HepG2 (cell line): Measurements from ENCODE around the gene FHIT. TPM values are rescaled to one million over a fixed set of nuclear protein-coding genes. Genes with fewer than 3 reads are reported as not detected.

Experiments used
- ATAC-seq: fragments of 200-7000 bp; cut with Tn5 transposase; 3 replicates; pipeline ENCODE4 v1.9.1; 2020; ENCODE audit warnings: mild to moderate bottlenecking, moderate library complexity
- BruUV-seq: library from RNA; stranded (reverse); fragments of 400-500 nt; replicated peaks from 2 replicates; lab custom pipeline; 2021; lab: Mats Ljungman, UMichigan
- CTCF ChIA-PET: fragments of 300-600 bp; formaldehyde crosslinking; extraction: SDS; loops from one replicate; lab custom pipeline; 2021; ENCODE audit warnings: low total read pairs, inconsistent platforms, low intra/inter-chr PET ratio; lab: Yijun Ruan, JAX
- POLR2A ChIA-PET: fragments of 350-600 bp; sonication (Branson Sonifier 250); formaldehyde crosslinking; loops from one replicate; lab custom pipeline; 2020; ENCODE audit warnings: antibody characterized with exemption, inconsistent platforms; lab: Yijun Ruan, JAX
- DNase-seq: peaks from one replicate; pipeline ENCODE4 v3.0.0-alpha.2; 2015; ENCODE audit warnings: low spot score
- FAIRE-seq: peaks from 3 replicates; lab custom pipeline; 2011; peaks lifted over from hg19 to GRCh38; lab: Jason Lieb, UNC
- H2AFZ ChIP-seq: one replicate; pipeline ENCODE4 v1.6.1; 2011; ENCODE audit warnings: low read length, inconsistent platforms
- H3K27ac ChIP-seq: fragments of 300-600 bp; 3 replicates; pipeline ENCODE4 v1.8.0; 2011; ENCODE audit warnings: mixed run types, mild to moderate bottlenecking, mixed read lengths, low read length, inconsistent platforms; ENCODE audit not compliant: insufficient read depth; ENCODE audit errors: extremely low read length
- H3K27me3 ChIP-seq, 2 experiments: fragments of 200-600 bp in 1 of 2; 2 replicates in 1 of 2; 3 replicates in 1 of 2; pipeline versions ENCODE4 v1.6.0 to v1.8.0; 2011; ENCODE audit warnings: low read length in 2 of 2, mild to moderate bottlenecking in 2 of 2, moderate library complexity in 2 of 2, inconsistent platforms in 1 of 2; ENCODE audit not compliant: insufficient read depth in 2 of 2, control insufficient read depth in 1 of 2
- H3K36me3 ChIP-seq, 2 experiments: fragments of 200-600 bp in 1 of 2; replicated peaks in 1 of 2; 2 replicates in 1 of 2; 3 replicates in 1 of 2; pipeline versions ENCODE4 v1.5.1 to v1.8.0; 2011; ENCODE audit warnings: low read length in 2 of 2, inconsistent platforms in 1 of 2; ENCODE audit not compliant: insufficient read depth in 2 of 2, control insufficient read depth in 1 of 2
- H3K4me1 ChIP-seq: 2 replicates; pipeline ENCODE4 v1.5.1; 2012; ENCODE audit warnings: low read length, inconsistent platforms; ENCODE audit not compliant: insufficient read depth
- H3K4me2 ChIP-seq: 2 replicates; pipeline ENCODE4 v1.6.0; 2011; ENCODE audit warnings: low read depth, low read length, inconsistent platforms
- H3K4me3 ChIP-seq, 3 experiments: fragments of 200-600 bp in 1 of 3; sonication (generic), shearing (Covaris generic) in 1 of 3; replicated peaks in 1 of 3; 2 replicates each; pipeline ENCODE4 v1.5.1; 2011 to 2016; ENCODE audit warnings: low read length in 3 of 3, inconsistent platforms in 2 of 3, low read depth in 2 of 3, mild to moderate bottlenecking in 2 of 3, control low read depth in 1 of 3, mixed read lengths in 1 of 3; ENCODE audit not compliant: insufficient read depth in 1 of 3
- H3K79me2 ChIP-seq: one replicate; pipeline ENCODE4 v1.6.1; 2011; ENCODE audit warnings: low read length, inconsistent platforms; ENCODE audit not compliant: insufficient read depth
- H3K9ac ChIP-seq: 2 replicates; pipeline ENCODE4 v1.6.0; 2011; ENCODE audit warnings: mild to moderate bottlenecking, low read depth, low read length, inconsistent platforms; ENCODE audit not compliant: insufficient read depth
- H3K9me3 ChIP-seq: 2 replicates; pipeline ENCODE4 v1.5.1; 2012; ENCODE audit warnings: mild to moderate bottlenecking, low read length
- H4K20me1 ChIP-seq: 2 replicates; pipeline ENCODE4 v1.6.0; 2011; ENCODE audit warnings: inconsistent platforms, mild to moderate bottlenecking, low read length, moderate library complexity; ENCODE audit not compliant: insufficient read depth
- AGO1 ChIP-seq: fragments of 200-400 bp; formaldehyde crosslinking; IDR thresholded peaks from 2 replicates; pipeline ENCODE4 v1.6.1; 2017; ENCODE audit warnings: mild to moderate bottlenecking, low read depth, low read length, moderate library complexity; ENCODE audit not compliant: poor library complexity, severe bottlenecking
- FOSL2 ChIP-seq: sonication (generic); formaldehyde crosslinking; IDR thresholded peaks from 2 replicates; pipeline ENCODE4 v1.4.0; 2020; ENCODE audit warnings: missing genetic modification reagents
- GABPA ChIP-seq, 2 experiments: IDR thresholded peaks; 2 replicates each; pipeline ENCODE4 v1.6.1; 2011 to 2016; ENCODE audit warnings: low read depth in 2 of 2, low read length in 1 of 2, missing biosample characterization in 1 of 2, missing genetic modification characterization in 1 of 2
- JUND ChIP-seq: sonication (generic); formaldehyde crosslinking; IDR thresholded peaks from 2 replicates; pipeline ENCODE4 v1.8.0; 2022; ENCODE audit warnings: mild to moderate bottlenecking, missing genetic modification reagents
- KLF6 ChIP-seq: IDR thresholded peaks from 2 replicates; pipeline ENCODE4 v1.8.0; 2016; ENCODE audit warnings: missing biosample characterization, missing genetic modification reagents
- MEF2D ChIP-seq: sonication (generic); formaldehyde crosslinking; IDR thresholded peaks from 2 replicates; pipeline ENCODE4 v1.5.1; 2020; ENCODE audit warnings: mild to moderate bottlenecking, missing genetic modification reagents
- MIXL1 ChIP-seq: IDR thresholded peaks from 2 replicates; pipeline ENCODE4 v1.6.1; 2016
- SOX13 ChIP-seq, 3 experiments: fragments of 450-650 bp in 1 of 3; sonication (generic) in 1 of 3; formaldehyde crosslinking in 1 of 3; IDR thresholded peaks in 2 of 3; conservative IDR thresholded peaks in 1 of 3; 2 replicates each; pipeline versions ENCODE4 v1.5.0 to v1.6.1; 2016 to 2020; ENCODE audit warnings: antibody characterized with exemption in 1 of 3, mild to moderate bottlenecking in 1 of 3, missing compliant biosample characterization in 1 of 3, missing genetic modification reagents in 1 of 3, moderate library complexity in 1 of 3
- ZMYM4 ChIP-seq: sonication (generic); formaldehyde crosslinking; IDR thresholded peaks from 2 replicates; pipeline ENCODE4 v1.8.1; 2023; ENCODE audit warnings: mild to moderate bottlenecking, missing genetic modification reagents
- ZNF10 ChIP-seq: sonication (generic); formaldehyde crosslinking; IDR thresholded peaks from 2 replicates; pipeline ENCODE4 v1.4.0; 2020; ENCODE audit warnings: mild to moderate bottlenecking, low read depth, missing genetic modification reagents, borderline replicate concordance
- ZNF30 ChIP-seq: sonication (generic); formaldehyde crosslinking; IDR thresholded peaks from 2 replicates; pipeline ENCODE4 v1.5.0; 2020; ENCODE audit warnings: mild to moderate bottlenecking, missing genetic modification reagents
- ZNF33A ChIP-seq: sonication (generic); formaldehyde crosslinking; IDR thresholded peaks from 2 replicates; pipeline ENCODE4 v1.5.1; 2020; ENCODE audit warnings: missing genetic modification reagents, mild to moderate bottlenecking, moderate library complexity, borderline replicate concordance
- ZNF567 ChIP-seq: sonication (generic); formaldehyde crosslinking; IDR thresholded peaks from 2 replicates; pipeline ENCODE4 v1.8.1; 2023; ENCODE audit warnings: mild to moderate bottlenecking, missing genetic modification reagents, borderline replicate concordance
- WGBS: methylation state at CpG from one replicate; pipeline ENCODE4 v1.1.6; 2017; ENCODE audit warnings: low lambda C conversion rate; 5-methylcytosine and 5-hydroxymethylcytosine counted together
- in situ Hi-C: cut with HindIII; loops from 2 replicates; pipeline ENCODE4 v1.10.0; 2017; ENCODE audit warnings: low pct_unique_long_range_greater_than_20kb; ENCODE audit not compliant: extremely low pct_ligation_motif_present
- intact Hi-C: fragments of 100-400 bp; cut with micrococcal nuclease; formaldehyde crosslinking; loops from one replicate; pipeline ENCODE4 v1.10.0; 2022; ENCODE audit not compliant: unreplicated experiment
- polyA plus RNA-seq, 8 experiments: library from polyadenylated mRNA; depleted of rRNA in 3 of 8; stranded (reverse) in 7 of 8; unstranded in 1 of 8; fragments of >200 nt; fragmentation: Illumina TruSeq in 4 of 8; extraction: Trizol in 4 of 8; gene quantifications; 2 replicates each; pipeline versions ENCODE4 v1.2.1 to v1.2.3, GENCODE V29; 2011 to 2016; ENCODE audit warnings: low read depth in 4 of 8, missing spikeins in 1 of 8, mixed read lengths in 1 of 8; ENCODE audit not compliant: insufficient read depth in 1 of 8
- total RNA-seq, 5 experiments: library from RNA; depleted of rRNA; stranded (reverse); fragments of >200 nt; fragmentation: Illumina TruSeq; extraction: Trizol; gene quantifications; 2 replicates each; pipeline ENCODE4 v1.2.3, GENCODE V29; 2016; ENCODE audit warnings: low read depth in 1 of 5
- TF ChIP-seq, protein P1 (sequence below): IDR thresholded peaks from 2 replicates; pipeline ENCODE4 v1.6.1; 2016; ENCODE audit warnings: low read depth, borderline replicate concordance
- TF ChIP-seq, protein P2 (sequence below): sonication (generic); formaldehyde crosslinking; IDR thresholded peaks from 2 replicates; pipeline ENCODE4 v1.4.0; 2020; ENCODE audit warnings: mild to moderate bottlenecking, missing genetic modification reagents
- TF ChIP-seq, protein P3 (sequence below): IDR thresholded peaks from 2 replicates; pipeline ENCODE4 v1.6.1; 2016; ENCODE audit warnings: control low read depth
- TF ChIP-seq, protein P4 (sequence below): sonication (generic); formaldehyde crosslinking; IDR thresholded peaks from 2 replicates; pipeline ENCODE4 v1.5.0; 2020; ENCODE audit warnings: mild to moderate bottlenecking, missing genetic modification reagents

The FHIT gene
- total and polyA plus RNA-seq, 2 of the 13 experiments (the other 11 are each of a cell fraction or from before 2014, with no cell fraction given) = 4.0 to 4.6 TPM

DNA sequence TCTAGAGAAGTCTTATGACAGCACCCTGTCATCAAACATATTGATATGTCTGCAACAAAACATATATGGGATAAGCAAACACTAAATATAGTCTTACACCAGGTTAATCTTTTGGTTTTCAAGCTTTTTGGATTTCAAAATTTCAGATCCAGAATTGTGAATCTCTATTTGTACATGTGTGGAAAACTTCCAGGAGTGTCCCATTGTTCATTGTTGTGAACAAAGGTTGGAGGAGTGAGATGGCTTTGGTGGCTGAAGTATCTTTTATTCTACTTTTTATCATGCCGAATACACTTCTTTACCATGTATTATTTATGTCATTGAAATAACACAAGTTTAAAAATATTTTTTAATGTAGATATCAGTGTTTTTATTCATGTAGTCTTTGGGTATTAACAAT lies 5.9 kb upstream of the FHIT start:
- intact Hi-C loops (loop anchor here (10.0 kb wide), 1 partner anchor 292 kb away; no protein-coding TSS in a partner anchor), in situ Hi-C loops (no loop called here)
- Histone ChIP-seq H4K20me1 (no peaks in the 10 kb centered on the region), H3K27ac (no peak overlapping the region), H3K4me2 (no peak overlapping the region), H3K9ac (no peak overlapping the region), H3K4me3 (no peak overlapping the region), H2AFZ (no peak overlapping the region), H3K36me3 (no peaks in the 10 kb centered on the region), H3K9me3 (no peaks in the 10 kb centered on the region), H3K27me3 (no peaks in the 10 kb centered on the region), H3K4me1 (peaks cover 4% of the 10 kb centered on the region), H3K79me2 (no peaks in the 10 kb centered on the region)
- FAIRE-seq (no peak), ATAC-seq (no peak), DNase-seq (no peak)
- ChIA-PET CTCF (no interaction called here), POLR2A (no interaction called here)
- 51% methylated on average over 1 of the region's 1 CpG for WGBS
- BruUV-seq = no TSS peak
- TF ChIP-seq, protein P1, sequence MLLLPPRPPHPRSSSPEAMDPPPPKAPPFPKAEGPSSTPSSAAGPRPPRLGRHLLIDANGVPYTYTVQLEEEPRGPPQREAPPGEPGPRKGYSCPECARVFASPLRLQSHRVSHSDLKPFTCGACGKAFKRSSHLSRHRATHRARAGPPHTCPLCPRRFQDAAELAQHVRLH (CRISPR knock-in tag) = no peak
- TF ChIP-seq KLF6 (CRISPR knock-in tag) (no peak), ZNF567 (CRISPR knock-in tag) (no peak), MIXL1 (no peak), GABPA (IDR thresholded peaks at IDR 0.05; ENCODE audit: low read depth, low read length) (no peak), GABPA (CRISPR knock-in tag; IDR thresholded peaks at IDR 0.05; ENCODE audit: low read depth) (no peak), ZNF30 (CRISPR knock-in tag) (no peak), ZNF33A (CRISPR knock-in tag) (no peak), ZMYM4 (CRISPR knock-in tag) (no peak), AGO1 (no peak), MEF2D (CRISPR knock-in tag) (no peak), JUND (CRISPR knock-in tag) (no peak), ZNF10 (CRISPR knock-in tag) (no peak), FOSL2 (no peak), SOX13 (IDR thresholded peaks at IDR 0.05) (no peak), SOX13 (CRISPR knock-in tag; conservative IDR thresholded peaks at IDR 0.05 in 1 of 2, IDR thresholded peaks at IDR 0.05 in 1 of 2) (no peak)
- TF ChIP-seq, protein P2, sequence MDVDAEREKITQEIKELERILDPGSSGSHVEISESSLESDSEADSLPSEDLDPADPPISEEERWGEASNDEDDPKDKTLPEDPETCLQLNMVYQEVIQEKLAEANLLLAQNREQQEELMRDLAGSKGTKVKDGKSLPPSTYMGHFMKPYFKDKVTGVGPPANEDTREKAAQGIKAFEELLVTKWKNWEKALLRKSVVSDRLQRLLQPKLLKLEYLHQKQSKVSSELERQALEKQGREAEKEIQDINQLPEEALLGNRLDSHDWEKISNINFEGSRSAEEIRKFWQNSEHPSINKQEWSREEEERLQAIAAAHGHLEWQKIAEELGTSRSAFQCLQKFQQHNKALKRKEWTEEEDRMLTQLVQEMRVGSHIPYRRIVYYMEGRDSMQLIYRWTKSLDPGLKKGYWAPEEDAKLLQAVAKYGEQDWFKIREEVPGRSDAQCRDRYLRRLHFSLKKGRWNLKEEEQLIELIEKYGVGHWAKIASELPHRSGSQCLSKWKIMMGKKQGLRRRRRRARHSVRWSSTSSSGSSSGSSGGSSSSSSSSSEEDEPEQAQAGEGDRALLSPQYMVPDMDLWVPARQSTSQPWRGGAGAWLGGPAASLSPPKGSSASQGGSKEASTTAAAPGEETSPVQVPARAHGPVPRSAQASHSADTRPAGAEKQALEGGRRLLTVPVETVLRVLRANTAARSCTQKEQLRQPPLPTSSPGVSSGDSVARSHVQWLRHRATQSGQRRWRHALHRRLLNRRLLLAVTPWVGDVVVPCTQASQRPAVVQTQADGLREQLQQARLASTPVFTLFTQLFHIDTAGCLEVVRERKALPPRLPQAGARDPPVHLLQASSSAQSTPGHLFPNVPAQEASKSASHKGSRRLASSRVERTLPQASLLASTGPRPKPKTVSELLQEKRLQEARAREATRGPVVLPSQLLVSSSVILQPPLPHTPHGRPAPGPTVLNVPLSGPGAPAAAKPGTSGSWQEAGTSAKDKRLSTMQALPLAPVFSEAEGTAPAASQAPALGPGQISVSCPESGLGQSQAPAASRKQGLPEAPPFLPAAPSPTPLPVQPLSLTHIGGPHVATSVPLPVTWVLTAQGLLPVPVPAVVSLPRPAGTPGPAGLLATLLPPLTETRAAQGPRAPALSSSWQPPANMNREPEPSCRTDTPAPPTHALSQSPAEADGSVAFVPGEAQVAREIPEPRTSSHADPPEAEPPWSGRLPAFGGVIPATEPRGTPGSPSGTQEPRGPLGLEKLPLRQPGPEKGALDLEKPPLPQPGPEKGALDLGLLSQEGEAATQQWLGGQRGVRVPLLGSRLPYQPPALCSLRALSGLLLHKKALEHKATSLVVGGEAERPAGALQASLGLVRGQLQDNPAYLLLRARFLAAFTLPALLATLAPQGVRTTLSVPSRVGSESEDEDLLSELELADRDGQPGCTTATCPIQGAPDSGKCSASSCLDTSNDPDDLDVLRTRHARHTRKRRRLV (CRISPR knock-in tag) = no peak
- TF ChIP-seq, protein P3, sequence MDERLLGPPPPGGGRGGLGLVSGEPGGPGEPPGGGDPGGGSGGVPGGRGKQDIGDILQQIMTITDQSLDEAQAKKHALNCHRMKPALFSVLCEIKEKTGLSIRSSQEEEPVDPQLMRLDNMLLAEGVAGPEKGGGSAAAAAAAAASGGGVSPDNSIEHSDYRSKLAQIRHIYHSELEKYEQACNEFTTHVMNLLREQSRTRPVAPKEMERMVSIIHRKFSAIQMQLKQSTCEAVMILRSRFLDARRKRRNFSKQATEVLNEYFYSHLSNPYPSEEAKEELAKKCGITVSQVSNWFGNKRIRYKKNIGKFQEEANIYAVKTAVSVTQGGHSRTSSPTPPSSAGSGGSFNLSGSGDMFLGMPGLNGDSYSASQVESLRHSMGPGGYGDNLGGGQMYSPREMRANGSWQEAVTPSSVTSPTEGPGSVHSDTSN (CRISPR knock-in tag) = no peak
- TF ChIP-seq, protein P4, sequence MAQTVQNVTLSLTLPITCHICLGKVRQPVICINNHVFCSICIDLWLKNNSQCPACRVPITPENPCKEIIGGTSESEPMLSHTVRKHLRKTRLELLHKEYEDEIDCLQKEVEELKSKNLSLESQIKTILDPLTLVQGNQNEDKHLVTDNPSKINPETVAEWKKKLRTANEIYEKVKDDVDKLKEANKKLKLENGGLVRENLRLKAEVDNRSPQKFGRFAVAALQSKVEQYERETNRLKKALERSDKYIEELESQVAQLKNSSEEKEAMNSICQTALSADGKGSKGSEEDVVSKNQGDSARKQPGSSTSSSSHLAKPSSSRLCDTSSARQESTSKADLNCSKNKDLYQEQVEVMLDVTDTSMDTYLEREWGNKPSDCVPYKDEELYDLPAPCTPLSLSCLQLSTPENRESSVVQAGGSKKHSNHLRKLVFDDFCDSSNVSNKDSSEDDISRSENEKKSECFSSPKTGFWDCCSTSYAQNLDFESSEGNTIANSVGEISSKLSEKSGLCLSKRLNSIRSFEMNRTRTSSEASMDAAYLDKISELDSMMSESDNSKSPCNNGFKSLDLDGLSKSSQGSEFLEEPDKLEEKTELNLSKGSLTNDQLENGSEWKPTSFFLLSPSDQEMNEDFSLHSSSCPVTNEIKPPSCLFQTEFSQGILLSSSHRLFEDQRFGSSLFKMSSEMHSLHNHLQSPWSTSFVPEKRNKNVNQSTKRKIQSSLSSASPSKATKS = no peak
